Measurements from ENCODE around the gene IRF1. TPM values are rescaled to one million over a fixed set of nuclear protein-coding genes. Genes with fewer than 3 reads are reported as not detected.

The IRF1 gene
- total RNA-seq, 1 donor from 2014 or later = 2.9 TPM

Other genes starting within 250 kb of the IRF1 start
- 12.9 and 18.8 TPM in 2 replicates for gene PDLIM4, start 233.1 kb downstream of the IRF1 start, total RNA-seq
- 0.13 and 0.26 TPM in 2 replicates for gene SLC22A4, start 196.4 kb downstream of the IRF1 start, total RNA-seq
- 7.1 and 9.6 TPM in 2 replicates for gene SLC22A5, start 121.1 kb downstream of the IRF1 start, total RNA-seq
- gene IL5, start 52.7 kb upstream of the IRF1 start, total RNA-seq = not detected in 2 replicates
- gene RAD50, start 66.2 kb upstream of the IRF1 start, total RNA-seq = 29.2 and 35.6 TPM in 2 replicates
- not detected in 2 replicates for gene IL13, start 167.4 kb upstream of the IRF1 start, total RNA-seq
- gene IL4, start 183.2 kb upstream of the IRF1 start, total RNA-seq = not detected in 2 replicates
- gene KIF3A, start 246.8 kb upstream of the IRF1 start, total RNA-seq = 6.8 and 9.9 TPM in 2 replicates

Measured in bronchial epithelial cell (primary cell).